Endothelial cell of umbilical vein (primary cell): Measurements from ENCODE around the gene SECTM1. TPM values are rescaled to one million over a fixed set of nuclear protein-coding genes. Genes with fewer than 3 reads are reported as not detected.

Experiments used
- BruUV-seq: library from RNA; stranded (reverse); fragments of 400-500 nt; replicated peaks from 2 replicates; lab custom pipeline; 2021; lab: Mats Ljungman, UMichigan
- CTCF ChIA-PET: fragments of 300-600, 350-600 bp; sonication (Branson Sonifier 250); formaldehyde crosslinking; loops from one replicate; lab custom pipeline; 2021; ENCODE audit warnings: antibody characterized with exemption, inconsistent platforms; lab: Charles Lee
- POLR2A ChIA-PET: fragments of 300-600, 350-600 bp; sonication (Branson Sonifier 250); formaldehyde crosslinking; loops from one replicate; lab custom pipeline; 2021; ENCODE audit warnings: antibody characterized with exemption, inconsistent platforms; lab: Charles Lee
- DNase-seq: peaks from one replicate; pipeline ENCODE4 v3.0.0-alpha.2; 2011; ENCODE audit warnings: low read depth, low spot score
- FAIRE-seq: peaks from 2 replicates; lab custom pipeline; 2011; peaks lifted over from hg19 to GRCh38; lab: Jason Lieb, UNC
- H2AFZ ChIP-seq: 2 replicates; pipeline ENCODE4 v1.6.0; 2012; ENCODE audit warnings: low read depth, low read length, control low read depth, inconsistent platforms
- H3K27ac ChIP-seq: 2 replicates; pipeline ENCODE4 v1.5.1; 2011; ENCODE audit warnings: low read depth, mild to moderate bottlenecking, control low read depth, low read length, moderate library complexity; ENCODE audit not compliant: insufficient read depth
- H3K27me3 ChIP-seq, 2 experiments: 2 replicates each; pipeline versions ENCODE4 v1.6.0 to v1.6.1; 2011; ENCODE audit warnings: low read length in 2 of 2, mixed read lengths in 1 of 2; ENCODE audit not compliant: control insufficient read depth in 2 of 2, insufficient read depth in 2 of 2
- H3K36me3 ChIP-seq, 2 experiments: 2 replicates in 1 of 2; 3 replicates in 1 of 2; pipeline ENCODE4 v1.5.1; 2011; ENCODE audit warnings: low read length in 2 of 2, mild to moderate bottlenecking in 1 of 2, moderate library complexity in 1 of 2; ENCODE audit not compliant: control insufficient read depth in 2 of 2, insufficient read depth in 2 of 2; ENCODE audit errors: extremely low read depth in 1 of 2
- H3K4me1 ChIP-seq: 3 replicates; pipeline ENCODE4 v1.5.1; 2011; ENCODE audit warnings: mild to moderate bottlenecking, low read length; ENCODE audit not compliant: control insufficient read depth, insufficient read depth; ENCODE audit errors: extremely low read depth
- H3K4me2 ChIP-seq: 2 replicates; pipeline ENCODE4 v1.6.1; 2011; ENCODE audit warnings: low read length, control low read depth, mixed read lengths; ENCODE audit not compliant: insufficient read depth
- H3K4me3 ChIP-seq, 3 experiments: fragments of 200-600 bp in 1 of 3; sonication (generic), shearing (Covaris generic) in 1 of 3; replicated peaks in 1 of 3; 2 replicates each; pipeline ENCODE4 v1.5.1; 2011 to 2016; ENCODE audit warnings: control low read depth in 3 of 3, low read length in 3 of 3, mild to moderate bottlenecking in 2 of 3, inconsistent platforms in 1 of 3, low read depth in 1 of 3, moderate library complexity in 1 of 3; ENCODE audit not compliant: insufficient read depth in 1 of 3
- H3K79me2 ChIP-seq: 2 replicates; pipeline ENCODE4 v1.6.0; 2012; ENCODE audit warnings: low read length, inconsistent platforms; ENCODE audit not compliant: control insufficient read depth, insufficient read depth
- H3K9ac ChIP-seq: replicated peaks from 2 replicates; pipeline ENCODE3; 2011; ENCODE audit warnings: low read length, control low read depth; ENCODE audit not compliant: insufficient read depth; ENCODE audit errors: extremely low read depth
- H3K9me1 ChIP-seq: replicated peaks from 3 replicates; pipeline ENCODE4 v1.6.0; 2011; ENCODE audit warnings: mild to moderate bottlenecking, low read length; ENCODE audit not compliant: control insufficient read depth, insufficient read depth; ENCODE audit errors: extremely low read depth
- H3K9me3 ChIP-seq: replicated peaks from 2 replicates; pipeline ENCODE4 v1.5.1; 2012; ENCODE audit warnings: low read length, inconsistent platforms; ENCODE audit not compliant: control insufficient read depth, insufficient read depth
- H4K20me1 ChIP-seq: replicated peaks from 2 replicates; pipeline ENCODE3; 2011; ENCODE audit warnings: mild to moderate bottlenecking, low read length; ENCODE audit not compliant: control insufficient read depth, insufficient read depth; ENCODE audit errors: extremely low read depth
- CTCF ChIP-seq, 2 donors: IDR thresholded peaks; 1 replicate in 1 of 2; 2 replicates in 1 of 2; pipeline ENCODE4 v1.5.1; 2011; ENCODE audit warnings: low read length in 2 of 2, mild to moderate bottlenecking in 2 of 2, moderate library complexity in 2 of 2, control low read depth in 1 of 2, inconsistent platforms in 1 of 2, low read depth in 1 of 2; ENCODE audit not compliant: insufficient read depth in 1 of 2; ENCODE audit errors: extremely low read depth in 1 of 2
- EZH2 ChIP-seq: IDR thresholded peaks from 2 replicates; pipeline ENCODE4 v1.6.1; 2012; ENCODE audit warnings: borderline replicate concordance, low read depth, mild to moderate bottlenecking, moderate library complexity, low read length, inconsistent platforms; ENCODE audit not compliant: severe bottlenecking
- FOS ChIP-seq: IDR thresholded peaks from 2 replicates; pipeline ENCODE4 v1.6.1; 2011; ENCODE audit warnings: mild to moderate bottlenecking, low read length, moderate library complexity, borderline replicate concordance; ENCODE audit not compliant: insufficient read depth
- GATA2 ChIP-seq: IDR thresholded peaks from 2 replicates; pipeline ENCODE4 v1.7.0; 2011; ENCODE audit warnings: low read depth, mild to moderate bottlenecking, moderate library complexity, mixed read lengths, low read length; ENCODE audit not compliant: insufficient read length, insufficient read depth
- JUN ChIP-seq: IDR thresholded peaks from 2 replicates; pipeline ENCODE4 v1.6.1; 2011; ENCODE audit warnings: borderline replicate concordance, low read depth; ENCODE audit not compliant: insufficient read length, insufficient read depth
- MAX ChIP-seq: IDR thresholded peaks from 2 replicates; pipeline ENCODE4 v1.6.1; 2011; ENCODE audit not compliant: insufficient read depth, insufficient read length
- MYC ChIP-seq: IDR thresholded peaks from one replicate; pipeline ENCODE4 v1.6.1; 2011; ENCODE audit warnings: mild to moderate bottlenecking, low read depth, low read length
- POLR2A ChIP-seq: IDR thresholded peaks from 2 replicates; pipeline ENCODE4 v1.6.1; 2012; ENCODE audit warnings: low read depth, mild to moderate bottlenecking, control low read depth, low read length
- POLR2AphosphoS5 ChIP-seq: IDR thresholded peaks from 2 replicates; pipeline ENCODE4 v1.6.1; 2012; ENCODE audit warnings: low read depth, mild to moderate bottlenecking, control low read depth, low read length, moderate library complexity; ENCODE audit not compliant: insufficient read depth
- dilution Hi-C: fragments of 300-500 bp; cut with MboI; formaldehyde crosslinking; loops from one replicate; pipeline ENCODE4 v1.15.0; 2019; ENCODE audit warnings: low sequenced_read_pairs; ENCODE audit not compliant: extremely low pct_ligation_motif_present
- intact Hi-C: fragments of 100-400 bp; cut with micrococcal nuclease; formaldehyde crosslinking; loops from one replicate; pipeline ENCODE4 v1.10.0; 2022
- polyA plus RNA-seq, 4 experiments: library from polyadenylated mRNA; depleted of rRNA in 3 of 4; stranded (reverse) in 3 of 4; unstranded in 1 of 4; fragments of >200 nt; gene quantifications; 2 replicates each; pipeline versions ENCODE4 v1.2.1 to v1.2.3, GENCODE V29; 2011 to 2012; ENCODE audit warnings: missing spikeins in 1 of 4
- total RNA-seq: library from RNA; stranded (reverse); gene quantifications from 2 replicates; pipeline ENCODE4 v1.2.3, GENCODE V29; 2021

SECTM1 gene
- total and polyA plus RNA-seq, 2 donors (not counting 3 experiments of a cell fraction or from before 2014, with no cell fraction given) = 1.9 to 2.3 TPM

DNA sequence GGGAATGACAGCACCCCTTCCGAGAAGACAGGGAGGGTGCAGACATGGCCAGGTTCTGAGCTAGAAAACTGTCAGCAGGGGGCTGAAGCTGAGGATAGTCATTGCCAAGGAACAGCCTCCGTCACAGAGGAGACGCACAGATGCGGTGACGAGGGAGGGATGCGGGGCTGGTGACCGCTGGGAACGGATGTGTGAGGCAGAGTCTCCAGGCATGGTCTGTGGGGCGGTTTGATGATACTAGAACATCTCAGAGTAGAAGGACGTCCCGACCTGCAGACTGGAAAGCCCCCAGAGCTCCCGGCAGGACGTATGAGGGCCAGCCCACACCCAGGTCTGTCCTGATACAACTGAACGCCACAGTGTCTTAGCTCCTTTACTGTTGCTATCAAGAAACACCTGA is 58.2 kb downstream of the SECTM1 start:
- POLR2A ChIA-PET = no interaction called here
- peaks cover 29% of the 10 kb centered on the region for H3K79me2 ChIP-seq
- no peak for FAIRE-seq
- H3K27me3 ChIP-seq = no peaks in the 10 kb centered on the region
- H2AFZ ChIP-seq = no peak overlapping the region
- no peak overlapping the region for H3K4me2 ChIP-seq
- BruUV-seq = no TSS peak
- no peak overlapping the region for H3K9ac ChIP-seq
- TF ChIP-seq POLR2AphosphoS5 = no peak
- no peak for TF ChIP-seq FOS
- no peak for TF ChIP-seq MAX
- no peak for TF ChIP-seq GATA2
- no peak for TF ChIP-seq JUN
- no peak for TF ChIP-seq CTCF (IDR thresholded peaks at IDR 0.05; ENCODE audit: extremely low read depth in 1 of 2, insufficient read depth in 1 of 2, low read depth in 1 of 2, low read length in 2 of 2)
- TF ChIP-seq POLR2A = no peak
- TF ChIP-seq EZH2 = no peak
- TF ChIP-seq MYC = no peak
- CTCF ChIA-PET = interaction anchor here (1.2 to 1.5 kb wide), 3 partner anchors 8 to 26 kb away, joined by 3 to 4 read pairs (median 4); no protein-coding TSS in a partner anchor
- H3K27ac ChIP-seq = no peak overlapping the region
- H3K9me3 ChIP-seq = no peaks in the 10 kb centered on the region
- peaks cover 14% of the 10 kb centered on the region for H3K4me1 ChIP-seq
- H3K9me1 ChIP-seq = no peaks in the 10 kb centered on the region
- H3K4me3 ChIP-seq = no peak overlapping the region
- dilution Hi-C loops (no loop called here), intact Hi-C loops (no loop called here)
- no peaks in the 10 kb centered on the region for H4K20me1 ChIP-seq
- H3K36me3 ChIP-seq = peaks cover 3 to 12% of the 10 kb centered on the region in 2 experiments
- no peak for DNase-seq
